GM13977 (cell line): ENCODE results near the gene HTD2.
"Not testable (repeated sequence)": the region's sequence is repeated elsewhere in the genome, so short reads cannot be mapped to it uniquely, and the experiment has no call there.

Experiments used
- DNase-seq: peaks from one replicate; pipeline ENCODE4 v3.0.0; 2012; ENCODE audit warnings: low spot score
- in situ Hi-C: fragments of 300-500 bp; cut with MboI; formaldehyde crosslinking; loops from one replicate; pipeline ENCODE4 v1.12.0; 2022; ENCODE audit warnings: low sequenced_read_pairs, low pct_unique_long_range_greater_than_20kb, mixed read lengths, inconsistent platforms; ENCODE audit not compliant: unreplicated experiment
- TF ChIP-seq, protein P1 (sequence below): IDR thresholded peaks from 2 replicates; pipeline ENCODE4 v1.5.1; 2012; ENCODE audit warnings: mild to moderate bottlenecking, control low read depth; ENCODE audit not compliant: insufficient read depth; ENCODE audit errors: extremely low read depth, missing control alignments

HTD2 gene

DNA sequence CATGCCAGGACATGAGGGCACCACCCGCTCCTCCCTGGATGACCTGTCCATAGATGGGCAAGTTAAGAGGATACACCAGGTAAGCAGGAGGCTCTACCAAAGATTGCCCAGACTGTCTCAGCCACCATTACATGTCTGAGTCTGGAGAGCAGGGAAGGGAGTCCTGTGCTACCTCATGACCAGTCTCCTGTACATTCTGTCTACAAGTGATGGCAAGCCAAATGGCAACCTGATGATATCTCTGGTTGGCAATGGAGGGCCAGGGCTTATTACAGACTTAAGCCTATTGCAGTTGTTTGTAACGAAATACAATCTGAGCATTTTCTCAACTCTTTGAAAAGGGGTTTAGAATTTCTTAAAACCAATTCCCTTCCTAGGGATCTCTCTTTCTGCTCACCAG, 37.0 kb upstream of the HTD2 start:
- in situ Hi-C loops: no loop called here
- DNase-seq: no peak
- TF ChIP-seq, protein P1, sequence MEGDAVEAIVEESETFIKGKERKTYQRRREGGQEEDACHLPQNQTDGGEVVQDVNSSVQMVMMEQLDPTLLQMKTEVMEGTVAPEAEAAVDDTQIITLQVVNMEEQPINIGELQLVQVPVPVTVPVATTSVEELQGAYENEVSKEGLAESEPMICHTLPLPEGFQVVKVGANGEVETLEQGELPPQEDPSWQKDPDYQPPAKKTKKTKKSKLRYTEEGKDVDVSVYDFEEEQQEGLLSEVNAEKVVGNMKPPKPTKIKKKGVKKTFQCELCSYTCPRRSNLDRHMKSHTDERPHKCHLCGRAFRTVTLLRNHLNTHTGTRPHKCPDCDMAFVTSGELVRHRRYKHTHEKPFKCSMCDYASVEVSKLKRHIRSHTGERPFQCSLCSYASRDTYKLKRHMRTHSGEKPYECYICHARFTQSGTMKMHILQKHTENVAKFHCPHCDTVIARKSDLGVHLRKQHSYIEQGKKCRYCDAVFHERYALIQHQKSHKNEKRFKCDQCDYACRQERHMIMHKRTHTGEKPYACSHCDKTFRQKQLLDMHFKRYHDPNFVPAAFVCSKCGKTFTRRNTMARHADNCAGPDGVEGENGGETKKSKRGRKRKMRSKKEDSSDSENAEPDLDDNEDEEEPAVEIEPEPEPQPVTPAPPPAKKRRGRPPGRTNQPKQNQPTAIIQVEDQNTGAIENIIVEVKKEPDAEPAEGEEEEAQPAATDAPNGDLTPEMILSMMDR: no peak

DNA sequence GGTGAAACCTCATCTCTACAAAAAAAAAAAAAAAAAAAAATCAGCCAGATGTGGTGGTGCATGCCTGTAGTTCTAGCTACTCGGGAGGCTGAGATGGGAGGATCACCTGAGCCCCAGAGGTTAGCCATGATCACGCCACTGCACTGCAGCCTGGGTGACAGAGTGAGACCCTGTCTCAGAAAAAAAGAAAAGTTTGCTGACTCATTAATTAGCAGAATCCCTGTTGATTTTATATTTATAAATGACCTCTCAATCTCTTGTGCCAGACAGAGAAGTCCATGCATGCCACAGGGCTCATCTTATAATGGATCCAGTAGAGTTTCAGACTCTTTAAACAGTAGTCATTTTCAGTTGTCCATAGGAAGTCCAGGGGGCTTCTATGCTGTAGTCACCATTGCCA, 35.8 kb upstream of the HTD2 start:
- TF ChIP-seq, protein P1: no peak
- in situ Hi-C loops: no loop called here

DNA sequence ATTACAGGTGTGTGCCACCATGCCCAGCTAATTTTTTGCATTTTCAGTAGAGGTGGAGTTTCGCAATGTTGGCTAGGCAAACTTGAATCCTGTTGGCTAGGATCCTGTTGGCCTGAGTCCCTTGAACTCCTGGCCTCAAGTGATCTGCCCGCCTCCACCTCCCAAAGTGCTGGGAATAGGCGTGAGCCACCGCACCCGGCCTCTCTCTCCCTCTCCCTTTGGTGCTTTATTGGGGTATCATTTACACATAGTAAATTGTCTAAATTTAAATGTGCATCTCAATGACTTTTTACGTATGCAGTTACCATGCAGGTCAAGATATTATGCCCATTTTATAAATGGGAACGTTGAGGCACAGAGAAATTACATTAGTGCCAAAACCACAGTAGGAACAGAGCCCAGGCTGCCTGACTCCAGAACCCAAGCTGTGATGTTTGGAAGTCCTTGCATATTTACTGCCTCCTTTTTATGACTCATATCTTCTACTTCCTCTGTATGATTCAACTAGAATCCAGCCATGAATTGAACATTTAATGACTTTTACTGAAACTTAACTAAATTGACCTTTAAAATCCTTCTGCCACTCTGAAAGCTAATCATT, 34.3 kb upstream of the HTD2 start:
- no peak for DNase-seq
- in situ Hi-C loops: no loop called here
- TF ChIP-seq, protein P1: no peak

More for the DNA sequence above, 35.8 kb upstream of the HTD2 start:
- no peak for DNase-seq

DNA sequence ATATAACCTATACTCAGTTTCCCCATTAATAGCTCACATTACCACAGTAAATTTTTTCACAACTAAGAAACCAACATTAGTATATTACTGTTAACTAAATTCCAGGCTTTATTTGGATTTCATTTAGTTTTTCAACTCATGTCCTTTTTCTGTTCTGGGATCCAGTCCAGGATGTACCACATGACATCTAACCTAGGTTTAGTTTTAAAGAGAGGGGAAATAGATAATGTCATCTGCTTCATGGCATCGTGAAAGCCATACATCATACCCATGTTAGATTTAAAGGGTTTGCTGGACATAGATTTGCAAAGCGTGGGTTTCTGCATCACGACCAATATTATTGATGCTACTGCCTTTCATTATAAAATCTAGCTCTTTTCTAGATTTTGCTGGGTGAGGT, 33.4 kb upstream of the HTD2 start:
- TF ChIP-seq, protein P1: no peak
- in situ Hi-C loops: no loop called here
- no peak for DNase-seq

DNA sequence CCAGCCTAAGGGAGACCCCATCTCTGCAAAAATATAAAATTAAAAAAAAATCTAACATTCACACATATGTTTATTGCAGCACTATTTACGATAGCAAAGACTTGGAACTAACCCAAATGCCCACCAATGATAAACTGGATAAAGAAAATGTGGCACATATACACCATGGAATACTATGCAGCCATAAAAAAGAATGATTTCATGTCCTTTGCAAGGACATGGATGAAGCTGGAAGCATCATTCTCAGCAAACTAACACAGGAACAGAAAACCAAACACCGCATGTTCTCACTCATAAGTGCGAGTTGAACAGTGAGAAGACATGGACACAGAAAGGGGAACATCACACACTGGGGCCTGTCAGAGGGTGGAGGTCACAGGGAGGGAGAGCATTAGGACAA, 33.0 kb upstream of the HTD2 start:
- DNase-seq, in situ Hi-C loops: not testable (repeated sequence)

DNA sequence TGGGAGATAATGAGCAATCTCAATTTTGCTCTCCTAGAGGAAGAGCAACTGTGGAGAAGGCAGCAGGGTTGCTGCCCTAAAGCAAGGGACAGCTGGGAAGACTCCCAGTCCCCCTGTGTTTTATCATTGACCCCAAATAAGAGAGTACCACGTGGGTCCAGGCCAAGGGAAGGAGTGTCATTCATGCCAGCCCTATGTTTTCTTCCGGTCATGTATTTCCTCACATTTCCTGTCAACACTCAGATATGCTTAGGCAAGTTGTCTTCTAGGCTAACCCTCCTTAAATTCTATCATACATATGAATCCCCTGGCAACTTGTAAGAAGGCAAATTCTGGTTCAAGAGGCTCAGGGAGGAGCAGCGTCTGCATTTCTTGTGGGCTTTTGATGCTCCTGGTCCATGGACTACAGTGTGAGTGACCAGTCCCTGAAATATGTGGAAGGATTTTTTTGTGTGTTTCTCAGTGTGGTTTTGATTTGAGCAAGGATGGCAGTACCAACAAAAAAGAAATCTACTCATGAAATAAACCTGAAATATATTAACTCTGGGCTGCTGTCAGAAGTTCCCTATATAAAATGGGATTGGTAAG, 32.2 kb upstream of the HTD2 start:
- TF ChIP-seq, protein P1: no peak
- in situ Hi-C loops: no loop called here
- DNase-seq: no peak

DNA sequence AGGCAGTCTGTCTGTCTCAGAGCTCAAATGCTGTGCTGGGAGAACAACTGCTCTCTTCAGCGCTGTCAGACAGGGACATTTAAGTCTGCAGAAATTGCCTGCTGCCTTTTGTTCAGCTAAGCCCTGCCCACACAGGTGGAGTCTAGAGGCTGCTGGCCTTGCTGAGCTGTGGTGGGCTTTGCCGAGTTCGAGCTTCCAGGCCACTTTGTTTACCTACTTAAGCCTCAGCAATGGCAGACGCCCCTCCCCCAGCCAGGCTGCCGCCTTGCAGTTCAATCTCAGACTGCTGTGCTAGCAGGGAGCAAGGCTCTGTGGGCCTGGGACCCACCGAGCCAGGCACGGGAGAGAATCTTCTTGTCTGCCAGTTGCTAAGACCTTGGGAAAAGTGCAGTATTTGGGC, 25.3 kb upstream of the HTD2 start:
- no peak for DNase-seq
- TF ChIP-seq, protein P1: no peak
- in situ Hi-C loops: no loop called here
